CD4-positive, alpha-beta T cell treated with Interleukin-21 for 1 hour (primary cell): ENCODE results near the gene MOB1B.
"Not testable (repeated sequence)": the region's sequence is repeated elsewhere in the genome, so short reads cannot be mapped to it uniquely, and the experiment has no call there.

Experiments
- DNase-seq: peaks from one replicate; pipeline ENCODE4 v3.0.0-alpha.2; 2020

Gene MOB1B

DNA sequence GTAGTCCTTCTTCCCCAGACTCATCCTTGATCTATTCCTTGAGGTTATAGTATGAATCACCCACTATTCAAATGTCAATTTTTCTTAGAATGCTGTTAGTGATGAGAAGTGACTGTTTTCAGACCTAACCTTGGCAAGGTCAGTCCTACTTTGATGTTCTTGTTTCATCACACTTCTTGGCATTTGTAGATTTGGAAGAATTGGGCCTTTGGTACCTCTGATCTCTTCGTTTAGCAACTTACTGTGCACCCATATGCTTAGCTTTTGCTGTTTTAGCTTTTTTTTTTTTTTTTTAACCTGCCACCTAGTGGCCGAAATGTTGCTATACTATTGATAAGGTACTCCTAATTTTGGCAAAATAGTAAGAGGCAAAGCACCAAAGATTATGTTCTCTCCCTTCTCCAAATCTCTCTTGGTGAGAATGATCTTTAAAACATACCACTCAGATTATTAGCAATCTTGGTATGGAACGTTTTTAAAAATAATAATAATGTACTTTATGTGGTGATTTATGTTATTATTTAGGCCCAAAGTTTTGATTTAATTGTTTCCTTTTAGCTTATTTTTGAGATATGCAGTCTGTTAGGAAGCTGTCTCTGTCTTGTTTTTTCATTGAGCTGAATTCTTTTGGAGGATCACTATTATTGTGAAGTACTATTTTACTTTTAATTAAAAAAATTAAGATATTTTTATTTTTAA lies 107.9 kb downstream of the MOB1B start:
- peak; percentile 46 for DNase-seq

DNA sequence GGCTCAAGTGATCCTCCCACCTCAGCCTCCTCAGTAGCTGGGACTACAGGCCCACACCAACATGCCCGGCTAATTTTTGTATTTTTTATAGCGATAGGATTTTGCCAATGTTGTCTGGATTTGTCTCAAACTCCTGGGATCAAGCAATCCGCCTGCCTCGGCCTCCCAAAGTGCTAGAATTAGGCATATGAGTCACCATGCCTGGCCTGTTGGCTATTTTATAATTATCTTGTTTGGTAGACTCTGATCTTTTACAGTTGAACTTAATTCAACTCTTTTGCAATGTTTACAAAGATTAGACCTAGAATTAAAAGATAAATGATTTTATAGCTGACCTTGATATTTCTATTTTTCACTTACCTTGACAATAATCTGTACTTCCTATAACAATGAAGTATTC lies 109.3 kb downstream of the MOB1B start:
- no peak for DNase-seq

DNA sequence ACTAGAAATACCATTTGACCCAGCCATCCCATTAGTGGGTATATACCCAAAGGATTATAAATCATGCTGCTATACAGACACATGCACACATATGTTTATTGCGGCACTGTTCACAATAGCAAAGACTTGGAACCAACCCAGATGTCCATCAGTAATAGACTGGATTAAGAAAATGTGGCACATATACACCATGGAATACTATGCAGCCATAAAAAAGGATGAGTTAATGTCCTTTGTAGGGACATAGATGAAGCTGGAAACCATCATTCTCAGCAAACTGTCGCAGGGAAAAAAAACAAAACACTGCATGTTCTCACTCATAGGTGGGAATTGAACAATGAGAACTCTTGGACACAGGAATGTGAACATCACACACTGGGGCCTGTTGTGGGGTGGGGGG lies 115.2 kb downstream of the MOB1B start:
- DNase-seq: not testable (repeated sequence)

DNA sequence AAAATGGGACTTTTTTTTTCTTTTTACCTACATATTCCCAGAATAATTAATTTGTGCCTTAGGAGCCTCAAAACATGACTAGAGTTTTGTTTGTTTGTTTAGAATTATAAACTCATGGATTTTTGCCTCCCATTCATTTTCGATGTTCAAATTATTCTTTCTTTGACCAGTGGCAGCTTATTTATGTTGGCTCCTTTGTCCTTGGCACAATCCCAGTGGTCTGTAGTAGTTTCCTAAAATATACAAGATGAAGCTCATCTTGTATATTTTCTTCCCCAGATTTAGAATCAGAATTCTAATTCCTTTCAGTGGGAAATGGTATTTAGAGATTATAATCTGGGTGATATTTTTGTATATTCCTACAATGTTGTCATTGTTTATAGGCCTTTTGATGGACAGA lies 118.4 kb downstream of the MOB1B start:
- DNase-seq: no peak

DNA sequence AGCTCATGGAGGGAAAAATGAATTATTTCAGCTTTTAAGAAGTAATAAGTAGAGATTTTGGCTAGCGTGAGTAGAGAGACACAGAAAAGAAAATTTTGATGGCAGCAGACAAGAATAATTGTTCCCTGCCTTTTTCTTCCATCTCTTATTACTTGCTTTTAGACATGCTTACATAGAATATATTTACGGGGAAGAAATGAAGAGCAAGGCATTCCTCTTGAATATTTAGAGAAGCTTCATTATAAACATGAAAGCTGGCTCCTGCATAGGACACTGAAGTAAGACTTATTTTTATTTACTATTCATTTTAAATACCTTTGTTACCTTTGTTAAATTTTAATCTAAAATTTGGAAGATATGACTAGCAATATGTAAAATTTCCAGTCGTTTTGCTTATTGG lies 123.5 kb downstream of the MOB1B start:
- no peak for DNase-seq

DNA sequence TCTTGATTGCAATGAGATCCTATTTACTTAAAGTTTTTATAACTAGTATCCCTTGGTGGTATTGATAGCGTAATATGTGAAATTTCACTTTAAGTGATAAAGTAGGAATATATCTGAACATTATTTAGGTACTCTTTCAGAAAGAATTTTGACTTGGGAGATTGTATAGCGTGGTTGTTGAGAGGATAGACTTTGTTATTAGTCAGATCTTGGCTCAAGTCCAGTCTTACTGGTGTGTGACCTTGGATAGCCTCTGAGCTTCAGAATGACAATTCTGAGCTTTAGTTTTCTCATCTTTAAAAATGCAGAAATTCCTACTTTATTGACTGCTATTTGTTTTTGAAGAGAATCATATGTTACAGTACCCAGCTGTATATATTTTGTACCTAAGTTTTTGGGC lies 123.9 kb downstream of the MOB1B start:
- no peak for DNase-seq

DNA sequence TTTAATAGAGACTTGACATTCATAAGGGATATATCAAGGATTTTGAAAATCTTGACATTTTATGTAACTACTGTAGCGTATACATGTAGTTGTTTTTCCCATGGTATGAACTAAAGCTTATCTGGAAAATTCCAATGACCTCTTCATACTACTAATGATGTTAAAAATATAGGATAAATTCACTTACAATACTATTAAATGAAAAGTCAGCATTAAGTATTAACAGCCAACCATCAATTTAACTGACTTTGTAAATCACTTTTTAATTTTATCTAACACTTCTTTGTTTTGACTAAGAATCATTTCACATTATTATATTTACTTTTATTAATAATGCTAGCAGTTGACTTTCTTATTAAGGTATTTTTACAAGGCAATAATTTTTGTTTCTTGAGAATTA lies 125.4 kb downstream of the MOB1B start:
- no peak for DNase-seq

DNA sequence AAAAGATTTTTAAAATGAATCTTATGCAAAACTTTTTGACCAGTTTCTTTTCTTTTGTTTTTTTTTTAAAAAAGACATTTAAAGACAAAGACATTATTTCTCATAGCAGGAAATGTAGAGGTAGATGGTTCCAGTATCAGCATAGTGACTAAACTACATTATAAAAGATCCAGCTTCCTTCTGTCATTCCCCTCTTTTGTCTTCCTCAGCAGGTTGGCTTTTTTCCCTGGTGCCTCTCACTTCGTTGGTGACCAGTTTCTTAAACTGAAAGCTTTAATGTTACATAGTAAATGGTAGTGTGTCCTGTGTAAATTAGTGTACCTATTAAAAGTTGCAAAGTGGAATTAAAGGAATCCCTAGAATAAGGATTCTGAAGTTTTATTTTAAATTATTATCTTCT lies 127.3 kb downstream of the MOB1B start:
- no peak for DNase-seq

DNA sequence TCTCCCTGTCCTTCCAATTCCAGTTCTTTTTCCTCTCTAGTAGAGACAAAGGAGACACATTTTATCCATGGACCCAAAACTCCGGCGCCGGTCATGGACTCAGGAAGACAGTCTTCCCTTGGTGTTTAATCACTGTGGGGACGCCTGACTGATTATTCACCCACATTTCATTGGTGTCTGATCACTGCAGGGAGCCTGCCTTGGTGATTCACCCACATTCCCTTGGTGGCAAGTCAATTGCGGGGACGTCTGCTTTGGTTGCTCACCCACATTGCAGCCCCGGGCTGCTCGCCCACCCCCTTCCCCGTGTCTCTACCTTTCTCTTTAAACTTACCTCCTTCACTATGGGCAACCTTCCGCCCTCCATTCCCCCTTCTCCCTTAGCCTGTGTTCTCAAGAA lies 129.9 kb downstream of the MOB1B start:
- DNase-seq: not testable (repeated sequence)
